Posterior vena cava (tissue), 2 donors: ENCODE results near the gene PXDC1. TPM values are rescaled to one million over a fixed set of nuclear protein-coding genes. Genes with fewer than 3 reads are reported as not detected.
"Not testable (repeated sequence)": the region's sequence is repeated elsewhere in the genome, so short reads cannot be mapped to it uniquely, and the experiment has no call there.

Source experiments
- DNase-seq: peaks from one replicate; pipeline ENCODE4 v3.0.0-alpha.2; 2020; ENCODE audit warnings: low spot score
- intact Hi-C, 2 donors: fragments of 100-400 bp; cut with DNase I; formaldehyde crosslinking; loops; one replicate each; pipeline versions ENCODE4 v1.14.1 to v1.14.2; 2022 to 2023
- total RNA-seq, 2 donors: library from RNA; stranded (reverse); fragmentation: NEBNext Ultra II Directional; extraction: Animal tissue kit (Norgen Biotek cat#: 25700); gene quantifications; one replicate each; pipeline ENCODE4 v1.2.1, GENCODE V29; 2021
- donor health status: DM: yes; HTN: yes; CAD: no.
- donor health status: DM: yes; HTN: yes; CAD: no.

The PXDC1 gene
- total RNA-seq, 2 donors from 2014 or later, result 99.5 to 103 TPM

- intact Hi-C loops, DNase-seq: not testable (repeated sequence)
Observed at GRCh38 chr6:3767483-3767882, 16.0 kb upstream of the PXDC1 start.

- DNase-seq, result no peak
- intact Hi-C loops, result no loop called here
Observed at GRCh38 chr6:3766214-3766613, 14.7 kb upstream of the PXDC1 start.

GRCh38 chr6:3765415-3765814 is 13.9 kb upstream of the PXDC1 start:
- intact Hi-C loops, result no loop called here
- DNase-seq, result no peak

- no peak for DNase-seq
- intact Hi-C loops, result no loop called here
Observed at GRCh38 chr6:3764516-3765335, 13.2 kb upstream of the PXDC1 start.

GRCh38 chr6:3762852-3763251 is 11.3 kb upstream of the PXDC1 start:
- intact Hi-C loops, result no loop called here

GRCh38 chr6:3762359-3762758 is 10.8 kb upstream of the PXDC1 start:
- DNase-seq, result no peak
- intact Hi-C loops, result no loop called here

More at GRCh38 chr6:3762852-3763251, 11.3 kb upstream of the PXDC1 start:
- DNase-seq, result no peak

GRCh38 chr6:3761989-3762270 is 10.4 kb upstream of the PXDC1 start:
- DNase-seq, result no peak
- intact Hi-C loops, result no loop called here

GRCh38 chr6:3759646-3760232 is 8.2 kb upstream of the PXDC1 start:
- DNase-seq, result no peak
- intact Hi-C loops, result no loop called here

GRCh38 chr6:3758842-3759144 is 7.3 kb upstream of the PXDC1 start:
- no peak for DNase-seq
- intact Hi-C loops, result no loop called here

- intact Hi-C loops, DNase-seq: not testable (repeated sequence)
Observed at GRCh38 chr6:3757998-3758841, 6.7 kb upstream of the PXDC1 start.

- DNase-seq, result no peak
- intact Hi-C loops, result no loop called here
Observed at GRCh38 chr6:3757241-3757641, 5.7 kb upstream of the PXDC1 start.

- intact Hi-C loops, result no loop called here
- no peak for DNase-seq
Observed at GRCh38 chr6:3756546-3756945, 5.0 kb upstream of the PXDC1 start.

- intact Hi-C loops, result no loop called here
- DNase-seq, result peak; percentile 23
Observed at GRCh38 chr6:3755637-3756545, 4.4 kb upstream of the PXDC1 start.

- DNase-seq, result no peak
- intact Hi-C loops, result loop anchor here (5.0 kb wide), 2 partner anchors 48 to 73 kb away; no protein-coding TSS in a partner anchor
Observed at GRCh38 chr6:3754776-3755175, 3.3 kb upstream of the PXDC1 start.

GRCh38 chr6:3754032-3754725 is 2.7 kb upstream of the PXDC1 start:
- DNase-seq, result not testable (repeated sequence)
- intact Hi-C loops, result loop anchor here (5.0 kb wide), 2 partner anchors 48 to 73 kb away; no protein-coding TSS in a partner anchor

- intact Hi-C loops, result loop anchor here (5.0 kb wide), 2 partner anchors 49 to 74 kb away; no protein-coding TSS in a partner anchor
- no peak for DNase-seq
Observed at GRCh38 chr6:3753228-3753835, 1.8 kb upstream of the PXDC1 start.

GRCh38 chr6:3752531-3753227 is 1.2 kb upstream of the PXDC1 start:
- DNase-seq, result no peak
- intact Hi-C loops, result loop anchor here (5.0 kb wide), 2 partner anchors 50 to 75 kb away; no protein-coding TSS in a partner anchor
